Measurements from ENCODE around the gene VAV2.
"Not testable (repeated sequence)": the region's sequence is repeated elsewhere in the genome, so short reads cannot be mapped to it uniquely, and the experiment has no call there.

The VAV2 gene

DNA sequence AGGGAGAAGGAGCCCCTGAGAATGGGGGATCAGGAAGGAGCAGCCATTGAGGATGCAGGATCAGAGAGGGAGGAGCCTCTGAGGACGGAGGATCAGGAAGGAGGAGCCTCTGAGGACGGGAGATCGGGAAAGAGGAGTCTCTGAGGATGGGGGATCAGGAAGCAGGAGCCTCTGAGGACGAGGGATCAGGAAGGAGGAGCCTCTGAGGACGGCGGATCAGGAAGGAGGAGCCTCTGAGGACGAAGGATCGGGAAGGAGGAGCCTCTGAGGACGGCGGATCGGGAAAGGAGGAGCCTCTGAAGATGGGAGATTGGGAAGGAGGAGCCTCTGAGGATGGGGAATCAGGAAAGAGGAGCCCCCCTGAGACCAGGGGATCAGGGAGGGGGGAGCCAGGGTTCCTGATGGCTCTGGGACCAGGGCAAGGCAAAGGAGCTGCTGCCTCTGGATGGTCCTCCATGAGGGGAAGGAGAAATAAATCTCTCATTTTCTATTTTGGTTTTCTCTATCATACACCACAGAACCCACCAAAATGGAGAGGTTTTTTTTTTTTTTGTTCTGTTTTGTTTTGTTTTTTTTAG, 231.3 kb downstream of the VAV2 start:
- DNase-seq = no peak

DNA sequence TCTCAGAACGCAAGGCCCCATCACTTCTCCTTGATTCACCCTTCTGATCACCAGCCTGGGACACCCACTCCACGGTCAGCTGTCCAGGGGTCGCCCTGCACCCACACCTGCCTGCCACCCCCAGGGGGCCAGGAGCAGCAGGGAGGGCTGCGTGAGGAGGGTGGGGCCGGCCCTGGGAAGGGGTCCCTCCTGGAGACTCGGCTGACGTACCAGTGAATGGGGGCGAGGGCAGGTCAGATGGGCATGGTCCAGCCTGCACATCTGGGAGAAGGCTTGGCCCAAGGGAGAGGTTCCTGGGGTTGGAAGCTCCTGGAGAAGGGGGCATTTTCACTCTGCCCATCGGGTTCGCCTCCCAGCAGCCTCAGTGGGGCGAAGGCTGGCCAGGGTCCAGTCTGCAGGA, 232.2 kb downstream of the VAV2 start:
- DNase-seq = no peak

DNA sequence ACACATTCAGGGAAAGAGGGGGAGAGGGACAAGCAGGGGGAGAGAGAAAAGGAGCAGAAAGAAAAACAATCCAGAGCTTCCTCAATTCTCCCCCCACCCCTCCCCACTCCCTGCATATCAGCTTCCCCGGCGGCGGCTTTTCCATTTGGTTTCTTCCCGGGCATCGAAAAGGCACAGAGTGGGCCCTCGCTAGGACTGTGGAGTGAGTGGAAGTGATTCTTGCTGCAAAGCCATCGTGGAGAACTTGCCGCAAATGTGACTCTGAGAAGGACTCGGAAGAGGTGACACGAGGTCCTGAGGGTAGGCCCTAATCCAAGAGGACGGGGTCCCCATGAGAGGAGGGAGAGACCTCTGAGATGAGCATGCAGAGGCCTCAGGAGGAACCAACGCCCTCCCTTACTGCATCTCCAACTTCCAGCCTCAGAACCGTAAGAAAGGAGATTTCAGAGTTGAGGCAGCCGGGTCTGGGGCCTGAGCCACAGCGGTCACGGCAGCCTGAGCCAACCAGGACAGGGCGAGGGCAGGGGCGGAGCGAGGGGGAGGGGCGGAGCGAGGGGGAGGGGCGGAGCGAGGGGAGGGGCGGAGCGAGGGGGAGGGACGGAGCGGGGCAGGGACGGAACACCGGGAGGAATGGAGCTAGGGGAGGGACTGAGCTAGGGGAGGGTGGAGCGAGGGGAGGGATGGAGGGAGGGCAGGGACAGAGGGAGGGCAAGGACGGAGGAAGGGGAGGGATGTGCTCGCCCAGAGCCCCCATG, 232.8 kb downstream of the VAV2 start:
- no peak for DNase-seq

DNA sequence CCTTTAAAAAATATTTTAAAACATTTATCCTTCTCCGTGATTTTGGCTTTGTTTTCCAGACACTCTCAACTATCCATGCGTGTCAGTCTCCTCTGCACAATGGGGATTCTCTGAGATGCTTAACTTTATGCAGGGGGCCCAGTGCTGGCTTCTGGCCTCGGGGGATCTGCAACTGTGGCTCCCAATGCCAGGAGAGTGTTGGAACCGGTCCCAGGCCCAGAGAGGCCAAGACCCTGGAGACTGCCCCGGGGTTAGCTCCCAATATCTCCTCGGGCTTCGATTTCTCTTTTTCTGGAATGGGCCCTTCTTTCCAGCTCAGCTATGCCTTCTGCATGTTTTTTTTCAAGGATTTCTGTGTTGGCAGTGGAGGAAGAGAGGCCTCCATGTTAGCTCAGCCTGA, 233.9 kb downstream of the VAV2 start:
- DNase-seq = no peak

DNA sequence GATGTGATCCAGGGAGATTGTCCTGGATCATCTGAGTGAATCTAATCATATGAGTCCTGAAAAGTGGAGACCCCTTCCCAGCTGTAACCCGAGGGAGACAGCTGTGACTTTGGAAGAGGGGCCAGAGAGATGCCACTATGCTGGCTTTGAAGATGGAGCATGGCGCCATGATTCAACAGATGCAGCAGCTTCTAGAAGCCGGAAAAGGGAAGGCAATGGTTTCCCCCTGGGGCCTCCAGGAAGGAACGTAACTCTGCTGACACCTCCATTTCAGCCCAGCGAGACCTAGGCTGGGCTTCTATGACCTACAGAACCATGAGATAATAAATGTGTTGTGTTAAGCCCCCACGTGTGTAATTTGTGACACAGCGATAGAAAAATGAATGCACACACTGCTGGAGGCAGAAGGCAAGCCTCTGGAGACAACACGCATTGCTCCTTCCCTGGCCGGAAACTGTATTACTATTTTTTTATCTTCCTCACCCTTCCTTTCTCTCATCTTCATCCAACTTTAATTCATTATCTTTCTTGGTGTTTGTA, 237.4 kb downstream of the VAV2 start:
- DNase-seq = no peak

DNA sequence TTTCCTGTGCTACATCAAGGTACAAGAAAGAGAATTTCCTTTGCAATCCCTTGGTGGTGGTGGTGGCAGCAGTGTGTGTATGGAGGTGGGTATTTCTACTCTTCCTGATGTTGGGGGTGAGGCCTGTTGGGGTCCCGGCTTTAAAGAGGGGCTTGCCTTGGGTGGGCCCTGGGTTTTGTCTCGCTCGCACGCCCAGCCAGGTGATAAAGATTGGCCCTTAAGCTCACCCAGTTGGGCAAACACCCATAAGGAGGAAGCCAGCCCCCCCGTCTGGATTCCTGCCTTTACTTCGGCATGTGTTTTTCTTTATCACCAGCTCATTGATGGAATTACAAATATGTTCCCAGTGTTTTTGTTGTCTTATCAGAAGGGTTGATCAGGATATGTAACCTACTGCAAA, 237.9 kb downstream of the VAV2 start:
- DNase-seq = no peak

DNA sequence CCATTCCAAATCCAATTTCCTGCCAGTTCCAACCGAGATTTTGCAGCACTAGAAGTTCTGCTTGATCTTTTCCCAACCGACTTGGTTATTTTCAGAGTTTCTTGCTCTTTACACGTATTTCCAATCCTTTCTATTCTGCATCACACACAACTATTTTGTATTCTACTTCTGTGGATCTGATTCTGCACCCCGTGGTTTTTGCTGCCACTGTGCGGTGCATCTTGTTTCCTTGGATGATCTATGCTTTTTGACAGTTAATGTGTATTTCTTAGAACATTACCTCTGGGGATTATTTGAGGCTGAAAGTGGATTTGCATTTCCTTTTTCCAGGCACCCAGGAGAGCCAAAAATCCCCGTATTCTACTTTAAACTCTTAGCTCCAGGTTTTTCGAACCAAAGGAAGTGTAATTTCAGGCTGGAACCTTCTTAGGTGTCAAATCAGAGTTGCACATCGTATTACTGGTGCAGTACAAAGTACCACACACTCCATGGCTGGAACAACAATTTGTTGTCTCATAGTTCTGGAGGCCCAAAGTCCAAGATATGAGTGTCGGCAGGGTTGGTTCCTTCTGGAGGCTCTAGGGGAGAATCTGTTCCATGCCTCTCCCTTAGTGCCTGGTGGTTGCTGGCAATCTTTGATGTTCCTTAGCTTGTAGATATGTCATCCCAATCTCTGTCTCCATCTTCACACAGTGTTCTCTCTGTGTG, 239.2 kb downstream of the VAV2 start:
- DNase-seq = no peak

DNA sequence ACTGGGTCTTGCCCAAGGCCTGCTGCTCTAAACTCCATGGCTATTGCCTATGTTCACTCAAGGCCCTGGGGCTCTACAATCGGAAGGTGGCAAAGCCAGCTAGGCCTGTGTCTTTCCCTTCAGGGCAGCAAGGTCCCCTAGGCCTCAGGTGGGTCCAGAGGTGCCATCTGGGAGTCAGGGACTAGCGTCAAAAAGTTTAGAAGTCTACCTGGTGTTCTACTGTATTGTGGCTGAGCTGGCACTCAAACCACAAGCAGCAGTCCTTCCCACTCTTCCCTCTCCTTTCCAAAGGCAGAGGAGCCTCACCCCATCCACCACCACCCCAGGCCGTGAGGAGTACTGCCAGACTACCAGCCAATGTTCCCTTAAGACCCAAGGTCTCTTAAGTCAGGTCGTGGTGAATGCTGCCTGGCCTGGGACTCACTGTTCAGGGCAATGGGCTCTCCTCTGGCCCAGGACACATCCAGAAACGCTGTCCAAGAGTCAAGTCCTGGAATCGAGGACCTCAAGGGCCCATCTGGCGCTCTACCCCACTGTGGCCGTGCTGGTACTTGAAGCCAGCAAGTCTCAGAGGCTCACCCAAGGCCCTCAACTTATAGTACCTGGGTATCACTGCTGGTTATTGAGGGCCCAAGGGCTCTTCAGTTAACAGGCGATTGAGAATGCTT, 241.0 kb downstream of the VAV2 start:
- no peak for DNase-seq

DNA sequence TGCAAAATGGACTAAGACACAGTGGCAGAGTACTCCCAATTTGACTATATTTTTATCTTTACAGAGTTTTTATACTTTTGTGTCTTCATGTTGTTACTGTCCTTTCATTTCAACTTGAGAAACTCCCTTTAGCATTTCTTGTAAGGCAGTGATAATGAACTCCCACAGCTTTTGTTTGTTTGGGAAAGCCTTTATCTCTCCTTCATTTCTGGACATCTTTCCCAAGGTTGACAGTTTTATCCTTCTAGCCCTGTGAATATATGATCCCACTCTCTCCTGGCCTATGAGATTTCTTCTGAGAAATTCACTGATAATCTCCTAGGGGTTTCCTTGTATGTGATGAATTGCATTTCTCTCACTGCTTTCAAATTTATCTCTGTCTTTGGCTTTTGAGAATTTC, 244.8 kb downstream of the VAV2 start:
- no peak for DNase-seq

DNA sequence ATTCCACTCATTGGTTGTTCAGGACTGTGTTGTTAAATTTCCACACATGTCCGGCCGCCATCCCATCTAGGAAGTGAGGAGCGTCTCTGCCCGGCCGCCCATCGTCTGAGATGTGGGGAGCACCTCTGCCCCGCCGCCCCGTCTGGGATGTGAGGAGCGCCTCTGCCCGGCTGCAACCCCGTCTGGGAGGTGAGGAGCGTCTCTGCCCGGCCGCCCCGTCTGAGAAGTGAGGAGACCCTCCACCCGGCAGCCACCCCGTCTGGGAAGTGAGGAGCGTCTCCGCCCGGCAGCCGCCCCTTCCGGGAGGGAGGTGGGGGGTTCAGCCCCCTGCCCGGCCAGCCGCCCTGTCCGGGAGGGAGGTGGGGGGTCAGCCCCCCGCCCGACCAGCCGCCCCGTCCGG, 247.6 kb downstream of the VAV2 start:
- DNase-seq = not testable (repeated sequence)

DNA sequence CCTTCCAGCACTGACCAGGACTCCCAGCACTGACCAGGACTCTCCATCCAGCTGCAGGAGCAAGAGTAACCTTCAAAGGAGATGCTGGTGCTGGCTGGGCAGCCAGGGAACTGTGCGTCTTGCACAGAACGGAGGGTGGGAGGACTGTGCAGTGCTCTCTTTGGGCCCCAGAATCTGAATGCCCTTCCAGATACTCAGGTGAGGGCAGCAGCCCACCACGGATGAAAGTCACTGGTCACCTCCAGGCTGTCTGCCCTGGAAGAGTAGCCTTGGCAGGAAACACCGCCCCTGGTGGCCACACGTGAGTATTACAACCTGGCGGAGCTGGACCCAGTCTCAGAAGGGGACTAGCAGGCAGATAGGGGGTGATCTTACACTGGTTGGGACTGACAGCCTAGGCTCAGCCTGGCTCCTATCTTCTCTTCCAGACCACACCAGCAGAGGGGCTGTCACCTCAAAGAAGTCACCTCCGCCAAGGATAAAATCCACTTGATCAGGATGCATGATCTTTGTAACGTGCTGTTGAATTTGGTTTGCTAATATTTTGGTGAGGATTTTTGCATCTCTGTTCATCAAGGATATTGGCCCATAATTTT, 249.2 kb downstream of the VAV2 start:
- DNase-seq = peak; percentile 75

DNA sequence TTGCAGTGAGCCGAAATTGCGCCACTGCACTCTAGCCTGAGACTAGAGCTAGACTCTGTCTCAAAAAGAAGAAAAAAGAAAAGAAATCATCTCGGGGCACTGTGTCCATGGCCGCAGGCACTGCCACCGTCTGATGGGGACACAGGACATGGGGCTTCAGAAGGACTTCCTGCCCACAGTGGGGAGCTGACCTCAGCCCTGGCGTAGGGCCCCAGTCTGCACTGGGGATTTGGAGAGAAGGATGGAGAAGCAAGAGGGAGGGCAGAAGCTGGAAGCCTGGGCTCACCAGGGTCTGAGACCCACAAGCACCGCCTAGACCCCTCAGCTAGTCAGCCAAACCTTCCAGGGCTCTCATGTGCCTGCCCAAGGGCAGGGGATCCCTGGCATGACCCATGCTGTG, 249.9 kb downstream of the VAV2 start:
- DNase-seq = no peak

DNA sequence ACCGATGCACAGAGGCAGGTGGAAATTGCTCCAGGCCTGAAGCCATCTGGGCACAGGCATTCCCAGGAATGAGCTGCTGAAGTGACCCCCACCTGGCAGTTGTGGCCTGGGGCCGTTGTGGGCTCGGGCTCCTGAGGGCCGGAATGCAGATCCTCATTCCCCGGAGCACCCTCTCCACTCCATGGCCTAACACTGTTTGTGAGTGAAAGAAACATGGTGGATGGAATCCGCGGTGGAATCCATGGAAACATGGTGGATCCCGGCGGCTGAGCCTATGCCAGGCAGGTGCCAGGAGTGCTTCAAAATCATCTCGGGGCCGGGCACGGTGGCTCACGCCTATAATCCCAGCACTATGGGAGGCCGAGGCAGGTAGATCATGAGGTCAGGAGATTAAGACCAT, 250.4 kb downstream of the VAV2 start:
- DNase-seq = no peak

DNA sequence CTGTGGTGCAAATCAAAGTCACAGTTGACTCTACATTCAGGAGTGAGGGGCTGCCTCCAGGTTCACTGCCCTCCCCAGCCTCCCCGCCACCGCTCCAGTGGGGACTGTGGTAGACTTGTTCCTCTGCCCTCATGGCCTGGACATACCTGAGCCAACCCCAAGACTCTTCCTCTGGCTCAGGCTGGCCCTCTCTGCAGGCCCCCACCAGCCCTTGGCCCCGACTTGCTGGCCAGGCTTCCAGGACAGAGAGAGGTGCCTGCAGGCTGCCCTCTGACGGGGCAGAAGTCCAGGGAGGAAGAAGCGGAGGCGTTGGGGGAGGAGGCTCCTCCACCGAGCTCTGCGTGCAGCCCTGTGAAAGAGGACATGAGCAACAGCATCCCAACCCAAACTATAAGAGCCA, 251.2 kb downstream of the VAV2 start:
- no peak for DNase-seq

DNA sequence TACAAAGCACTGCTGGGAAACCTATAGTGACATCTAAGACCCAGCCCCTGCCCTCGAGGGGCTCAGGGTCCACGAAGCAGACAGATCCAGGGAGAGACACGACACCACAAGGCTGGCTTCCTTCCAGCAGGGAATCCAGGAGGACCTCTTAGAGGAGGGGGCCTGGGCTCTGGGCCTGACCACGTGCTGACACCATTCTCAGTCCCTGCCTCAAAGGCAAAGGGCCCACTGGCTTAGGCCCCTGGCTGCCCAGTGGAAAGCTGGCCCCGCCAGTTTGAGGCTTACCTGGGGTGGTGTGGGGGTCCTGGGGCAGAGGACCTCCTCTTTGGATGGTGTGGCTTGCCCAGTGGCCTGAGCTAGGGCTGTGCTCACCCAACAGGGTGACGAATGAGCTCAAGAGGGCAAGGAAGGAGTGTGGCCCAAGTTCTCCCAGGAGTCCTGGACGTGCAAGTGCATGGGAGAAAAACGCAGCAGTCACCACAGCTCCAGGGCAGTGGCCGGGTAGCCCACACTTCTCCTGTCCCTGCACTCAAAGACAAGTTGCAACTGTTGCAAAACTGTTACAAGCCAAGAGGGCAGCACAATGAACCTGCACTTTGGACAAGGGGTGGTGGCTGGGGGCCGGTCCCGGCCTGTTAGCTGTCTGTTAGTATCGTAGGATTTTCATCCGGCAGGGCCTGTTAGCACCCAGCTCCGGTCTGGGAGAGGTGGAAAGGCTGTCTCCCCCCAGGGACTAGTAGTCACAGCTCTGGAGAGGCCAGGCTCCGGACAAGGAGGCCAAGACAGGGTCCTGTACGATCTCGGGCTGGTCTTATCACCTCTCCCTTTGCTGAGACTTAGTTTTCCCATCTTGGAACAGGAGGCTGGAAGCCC, 252.5 kb downstream of the VAV2 start:
- no peak for DNase-seq

DNA sequence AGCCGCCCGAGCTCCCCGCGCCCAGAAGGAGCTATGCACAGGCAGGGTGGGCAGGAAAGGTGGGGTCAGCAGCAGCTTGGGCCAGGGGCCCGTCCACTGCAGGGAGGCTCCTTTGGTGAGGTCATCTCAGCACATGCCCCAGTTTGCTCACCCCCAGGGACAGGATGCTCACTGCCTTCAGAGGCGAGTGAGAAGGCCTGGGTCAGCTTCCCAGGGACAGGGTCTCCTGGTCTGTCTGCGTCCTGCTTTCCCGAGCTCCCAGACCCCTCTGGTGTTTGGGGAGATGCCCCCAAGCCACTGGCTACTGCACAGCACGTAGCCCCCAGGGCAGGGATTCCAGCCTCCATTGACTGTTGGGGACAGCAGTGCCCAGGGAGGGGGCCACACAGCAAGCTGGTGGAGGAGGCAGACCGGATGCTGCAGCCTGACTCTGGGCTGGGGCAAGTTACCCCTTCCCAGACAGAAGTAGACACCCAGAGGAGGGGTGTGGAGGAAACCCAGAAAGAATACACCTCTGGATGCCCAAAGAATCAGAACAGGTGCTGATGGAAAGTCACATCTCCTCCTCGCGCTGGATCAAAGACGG, 253.4 kb downstream of the VAV2 start:
- no peak for DNase-seq

DNA sequence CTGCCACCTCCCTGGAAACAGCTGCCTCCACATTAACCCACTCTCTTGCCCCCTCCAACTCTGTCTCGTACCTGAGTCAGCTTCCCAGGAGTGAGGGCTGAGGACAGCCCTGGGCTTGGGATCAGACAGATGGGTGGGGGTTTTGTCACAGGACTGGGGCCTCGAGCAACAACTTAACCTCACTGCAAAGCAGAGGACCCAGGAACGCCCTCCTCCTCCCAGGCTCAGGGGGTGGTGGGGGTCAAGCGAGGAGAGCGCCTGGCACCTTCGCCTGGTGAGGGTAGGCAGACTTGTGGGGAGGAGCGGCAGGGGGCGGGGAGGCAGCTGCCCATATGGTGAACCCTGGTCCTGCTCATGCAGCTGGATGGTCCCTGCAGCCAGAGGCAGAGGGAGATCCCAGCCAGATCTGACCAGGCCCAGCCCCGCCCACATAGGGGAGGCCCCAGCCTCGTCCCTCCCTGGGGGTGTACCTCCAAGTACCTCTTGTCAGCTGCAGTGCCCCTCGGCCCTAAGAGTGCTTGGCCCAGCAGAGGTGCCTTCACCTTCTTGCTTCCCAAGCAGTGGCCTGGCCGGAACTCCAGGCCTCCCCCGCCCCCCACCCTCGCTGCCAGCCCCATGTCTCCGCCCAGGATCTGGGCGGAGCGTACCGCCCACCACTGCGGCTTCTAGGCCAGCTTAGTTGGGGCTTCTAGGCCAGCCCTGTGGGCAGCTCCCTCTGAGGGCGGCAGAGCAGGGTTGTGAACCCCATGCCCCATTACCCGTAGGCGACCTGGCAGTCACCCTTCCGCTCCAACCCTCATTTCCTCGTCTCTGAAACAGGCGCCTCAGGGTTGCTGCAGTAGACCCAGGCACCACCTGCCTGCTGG, 254.1 kb downstream of the VAV2 start, which contains the start of gene SARDH:
Gene SARDH, minus strand, starts transcription at position 579 of the 866 bp plus-strand sequence. CDS start 4,179 bp downstream, outside the sequence.
- DNase-seq = peak; percentile 37

DNA sequence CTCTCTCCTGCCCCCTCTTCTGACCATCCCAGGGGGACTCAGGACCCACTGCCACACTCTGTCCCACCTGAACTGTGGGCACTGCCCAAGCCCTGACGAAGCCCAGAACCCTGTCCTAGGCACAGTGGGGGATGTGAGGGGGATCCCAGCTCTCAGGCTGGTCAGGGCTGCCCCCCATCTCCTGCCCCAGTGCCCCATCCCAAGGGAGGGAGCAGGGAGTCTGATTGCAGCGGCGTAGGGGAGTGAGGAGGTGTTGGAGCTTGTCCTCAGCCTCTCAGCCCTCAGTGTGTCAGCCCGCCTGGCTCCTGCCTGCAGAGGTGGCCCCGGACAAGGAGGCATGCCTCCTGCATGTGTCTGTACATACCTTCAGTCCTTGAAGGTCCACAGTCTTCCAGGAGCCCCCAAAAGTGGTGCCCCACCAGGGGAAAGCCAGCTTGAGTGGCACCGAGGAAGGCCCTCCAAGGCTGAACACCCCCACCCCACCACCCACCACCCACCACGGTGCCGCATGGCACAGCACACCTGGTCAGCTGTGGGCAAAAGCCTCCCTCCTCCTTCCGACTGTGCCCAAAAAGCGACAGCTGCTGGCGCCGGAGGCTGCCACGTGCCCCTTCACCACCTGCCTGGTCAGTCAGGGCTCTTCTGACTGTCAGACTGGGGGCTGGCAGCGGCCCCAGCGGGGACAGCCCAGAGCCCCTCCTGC, 254.9 kb downstream of the VAV2 start:
- no peak for DNase-seq

DNA sequence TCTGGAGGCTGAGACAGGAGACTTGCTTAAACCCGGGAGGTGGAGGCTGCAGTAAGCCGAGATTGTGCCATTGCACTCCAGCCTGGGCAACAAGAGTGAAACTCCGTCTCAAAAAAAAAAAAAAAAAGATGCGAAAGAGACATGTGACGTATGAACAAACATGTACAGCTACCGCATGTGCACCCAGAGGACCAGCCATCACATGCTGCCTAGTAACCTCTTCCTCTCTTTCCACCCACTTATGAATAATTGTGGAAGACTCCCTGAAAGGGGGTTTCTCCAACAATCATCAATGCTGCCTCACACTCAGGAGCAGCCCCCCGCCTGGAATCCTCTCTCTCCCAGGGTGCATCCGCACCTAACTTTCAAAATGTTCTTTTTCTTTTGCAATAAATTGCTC, 256.2 kb downstream of the VAV2 start:
- no peak for DNase-seq

DNA sequence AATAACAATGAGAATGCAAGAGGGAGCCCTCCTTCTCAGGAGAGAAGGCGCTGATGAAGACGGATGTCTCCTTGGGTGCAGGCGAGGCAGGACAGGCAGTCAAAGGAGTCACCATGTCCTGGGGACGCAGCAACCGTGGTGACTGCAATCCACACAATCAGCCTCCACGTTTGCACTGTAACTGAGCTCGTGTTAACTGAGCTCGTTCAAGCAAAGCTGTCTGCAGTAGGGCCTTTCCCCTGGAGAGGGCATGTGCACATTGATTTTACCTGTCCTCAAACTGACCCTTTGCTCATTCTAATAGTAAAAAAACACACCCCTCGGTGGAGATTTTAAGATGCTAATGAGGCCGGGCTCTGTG, 256.7 kb downstream of the VAV2 start:
- no peak for DNase-seq

Measured in activated gamma-delta T cell treated with Interleukin-2 at 50 U/mL for 16 hours (primary cell).